SH-SY5Y (cell line): ENCODE results near the gene SLC9A4.

Source experiments
- GATA2 ChIP-seq: IDR thresholded peaks from 2 replicates; pipeline ENCODE4 v1.6.1; 2011; ENCODE audit warnings: mild to moderate bottlenecking, low read depth, low read length
- GATA3 ChIP-seq: IDR thresholded peaks from 2 replicates; pipeline ENCODE4 v1.6.1; 2011; ENCODE audit warnings: low read depth, mild to moderate bottlenecking, low read length, moderate library complexity

GRCh38 chr2:102428573-102428972, 44.5 kb upstream of the SLC9A4 start:
- TF ChIP-seq GATA2 (no peak), GATA3 (no peak)
